ENCODE measurements around the gene PLXNA1. TPM values are rescaled to one million over a fixed set of nuclear protein-coding genes. Genes with fewer than 3 reads are reported as not detected.

The PLXNA1 gene
- total and polyA plus RNA-seq, 2 of the 8 experiments (the other 6 are each of a cell fraction or from before 2014, with no cell fraction given), result 47.5 to 54.9 TPM

DNA sequence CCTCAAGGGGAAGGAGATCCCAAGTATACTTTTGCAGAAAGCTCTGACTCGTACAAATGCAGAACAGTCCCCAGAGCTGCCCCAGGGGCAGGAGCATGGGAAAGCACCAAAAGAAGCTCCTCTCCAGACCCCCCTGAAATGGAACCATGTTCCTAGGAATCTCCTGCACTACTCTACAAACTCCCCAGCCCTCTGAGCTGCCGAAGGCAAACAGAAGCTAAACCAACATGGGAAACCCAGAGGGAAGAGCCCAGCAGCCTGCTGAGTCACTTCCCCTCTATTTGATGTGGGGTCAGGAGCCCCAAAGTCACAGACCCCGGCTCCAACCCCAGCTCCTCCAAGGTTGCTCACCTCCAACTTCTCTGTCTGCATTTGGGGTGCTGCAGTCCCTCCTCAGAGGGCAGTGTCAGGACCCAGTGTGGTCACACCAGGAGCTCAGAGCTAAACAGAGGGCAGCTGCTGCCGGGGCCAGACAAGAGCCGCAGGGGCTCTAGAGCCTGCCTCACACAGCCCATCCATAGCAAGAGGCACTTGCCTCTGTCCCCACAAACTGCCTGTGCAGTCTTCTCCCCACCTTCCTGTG is 3.8 kb upstream of the PLXNA1 start:
- no peak overlapping the region for H3K4me3 ChIP-seq (ENCODE audit: extremely low read depth in 1 of 4, insufficient read depth in 2 of 4, low read depth in 3 of 4, low read length in 4 of 4)
- H3K79me2 ChIP-seq (ENCODE audit: control insufficient read depth in 1 of 2, insufficient read depth in 2 of 2, low read length in 2 of 2), result peaks cover under 1% of the 10 kb centered on the region in 2 experiments; a peak in 2 of 4 replicates
- no peak overlapping the region for H4K91ac ChIP-seq (replicated peaks; ENCODE audit: insufficient read length, low read length)
- no peak overlapping the region for H2BK15ac ChIP-seq (ENCODE audit: low read length)
- POLR2A ChIA-PET (ENCODE audit: partially characterized antibody), result no interaction called here
- no peak overlapping the region for H3K27ac ChIP-seq (ENCODE audit: low read depth, low read length)
- no peak overlapping the region for H2BK120ac ChIP-seq (replicated peaks; ENCODE audit: low read depth, low read length)
- no peak overlapping the region; the same call in 1 of the 2 replicates for H4K8ac ChIP-seq (ENCODE audit: extremely low read depth, insufficient read depth, low read length)
- H2BK5ac ChIP-seq (ENCODE audit: low read depth, low read length), result no peak overlapping the region
- WGBS, 2 experiments (ENCODE audit: extremely low coverage in 1 of 2, insufficient coverage in 1 of 2, insufficient read length in 1 of 2, insufficient replicate concordance in 2 of 2, low coverage in 1 of 2, low lambda C conversion rate in 2 of 2, missing lambda C conversion rate in 1 of 2), result 89% methylated on average over 5 of the region's 5 CpGs; no CpG with 5 or more reads in 1 of the 2 experiments
- peaks cover 0 to 8% (median 3%) of the 10 kb centered on the region in 4 experiments; a peak in 5 of 7 replicates for H3K27me3 ChIP-seq (replicated peaks in 1 of 4; ENCODE audit: control insufficient read depth in 3 of 4, extremely low read depth in 1 of 4, insufficient read depth in 3 of 4, low read length in 3 of 4)
- H2AK5ac ChIP-seq (ENCODE audit: low read depth, low read length), result no peak overlapping the region
- no peak overlapping the region for H4K5ac ChIP-seq (ENCODE audit: insufficient read length, low read depth, low read length)
- H3K4me2 ChIP-seq (ENCODE audit: insufficient read depth in 1 of 2, low read depth in 2 of 2, low read length in 2 of 2), result no peak overlapping the region
- no peak overlapping the region for H3K9ac ChIP-seq (replicated peaks in 1 of 4; ENCODE audit: extremely low read depth in 1 of 4, low read depth in 3 of 4, low read length in 3 of 4)
- H3K9me3 ChIP-seq (ENCODE audit: insufficient read depth in 2 of 2, low read depth in 1 of 2, low read length in 1 of 2), result peaks cover 0 to 8% of the 10 kb centered on the region in 2 experiments; a peak in 1 of 4 replicates
- H3K4me1 ChIP-seq (replicated peaks in 1 of 4; ENCODE audit: control insufficient read depth in 3 of 4, insufficient read depth in 4 of 4, low read length in 3 of 4), result peaks cover 0 to 7% (median 4%) of the 10 kb centered on the region in 4 experiments; a peak in 5 of 7 replicates
- CTCF ChIA-PET (ENCODE audit: partially characterized antibody), result interaction anchor here (1.2 to 6.6 kb wide), 9 partner anchors 10 to 300 kb away, joined by 3 to 58 read pairs (median 4); partner anchors contain the start of gene CHCHD6
- H3K36me3 ChIP-seq (ENCODE audit: control insufficient read depth in 2 of 4, insufficient read depth in 4 of 4, low read length in 3 of 4), result no peaks in the 10 kb centered on the region; a peak in 1 of 8 replicates
- no peak overlapping the region for H2BK12ac ChIP-seq (ENCODE audit: low read depth, low read length)
- no peak overlapping the region for H2BK20ac ChIP-seq (ENCODE audit: low read length)
- H2AFZ ChIP-seq (ENCODE audit: low read length), result no peak overlapping the region
- DNase-seq (ENCODE audit: low read depth in 1 of 2, low spot score in 2 of 2) (no peak), FAIRE-seq (no peak)
- H3K79me1 ChIP-seq (ENCODE audit: low read depth, low read length), result 0 out of 2 replicates have a peak, but pooled peaks cover 3% of the 10 kb centered on the region
- H3K18ac ChIP-seq (ENCODE audit: extremely low read depth, low read length), result no peak overlapping the region
- H3K56ac ChIP-seq (replicated peaks; ENCODE audit: insufficient read length, low read depth, low read length), result no peak overlapping the region
- no peak overlapping the region for H3K4ac ChIP-seq (replicated peaks; ENCODE audit: insufficient read length, low read depth, low read length)
- peaks cover 0 to 4% of the 10 kb centered on the region in 2 experiments for H4K20me1 ChIP-seq (replicated peaks in 1 of 2; ENCODE audit: control insufficient read depth in 1 of 2, insufficient read depth in 2 of 2, low read length in 2 of 2)
- H3K23me2 ChIP-seq (ENCODE audit: low read depth, low read length), result peaks cover 8% of the 10 kb centered on the region
- TF ChIP-seq KDM5A (IDR thresholded peaks at IDR 0.05; ENCODE audit: low read length) (no peak), RXRA (IDR thresholded peaks at IDR 0.05; ENCODE audit: insufficient read depth, low read depth, low read length) (no peak)
- H3K23ac ChIP-seq (ENCODE audit: insufficient read length), result no peak overlapping the region
- H3K14ac ChIP-seq (ENCODE audit: insufficient read length), result no peak overlapping the region

All from H1 (cell line).